Activated CD4-positive, alpha-beta T cell treated with anti-CD3 and anti-CD28 coated beads for 48 hours (primary cell): Measurements from ENCODE around the gene ETS1.

ENCODE experiments used
- DNase-seq: peaks from one replicate; pipeline ENCODE4 v3.0.0-alpha.2; 2020

ETS1 gene, protein sequence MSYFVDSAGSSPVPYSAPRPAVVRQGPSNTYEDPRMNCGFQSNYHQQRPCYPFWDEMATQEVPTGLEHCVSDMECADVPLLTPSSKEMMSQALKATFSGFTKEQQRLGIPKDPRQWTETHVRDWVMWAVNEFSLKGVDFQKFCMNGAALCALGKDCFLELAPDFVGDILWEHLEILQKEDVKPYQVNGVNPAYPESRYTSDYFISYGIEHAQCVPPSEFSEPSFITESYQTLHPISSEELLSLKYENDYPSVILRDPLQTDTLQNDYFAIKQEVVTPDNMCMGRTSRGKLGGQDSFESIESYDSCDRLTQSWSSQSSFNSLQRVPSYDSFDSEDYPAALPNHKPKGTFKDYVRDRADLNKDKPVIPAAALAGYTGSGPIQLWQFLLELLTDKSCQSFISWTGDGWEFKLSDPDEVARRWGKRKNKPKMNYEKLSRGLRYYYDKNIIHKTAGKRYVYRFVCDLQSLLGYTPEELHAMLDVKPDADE

DNA sequence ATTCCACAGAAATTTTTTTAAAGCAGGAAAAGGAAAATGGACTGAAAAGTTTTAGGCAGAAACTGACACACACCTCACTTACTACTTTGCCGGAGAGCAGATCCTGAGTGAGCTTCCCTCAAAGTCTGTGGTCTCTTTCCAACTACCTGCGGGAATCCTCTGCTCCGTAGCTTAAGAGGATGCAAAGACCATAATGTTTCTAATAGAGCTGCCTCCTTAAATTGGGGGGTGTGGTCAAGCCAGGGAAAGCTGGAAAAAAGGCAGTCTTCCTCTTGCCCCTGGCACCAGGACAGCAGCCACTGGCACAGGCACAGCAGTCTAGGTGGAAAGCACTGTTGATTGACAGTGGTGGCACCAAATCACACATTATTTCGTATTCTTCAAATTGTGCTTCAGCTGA is at the start of gene ETS1:
ETS1 (minus strand) TSS at position 144 of the 400 bp plus-strand sequence. CDS start 14,428 bp downstream, outside the sequence.
- DNase-seq = no peak

DNA sequence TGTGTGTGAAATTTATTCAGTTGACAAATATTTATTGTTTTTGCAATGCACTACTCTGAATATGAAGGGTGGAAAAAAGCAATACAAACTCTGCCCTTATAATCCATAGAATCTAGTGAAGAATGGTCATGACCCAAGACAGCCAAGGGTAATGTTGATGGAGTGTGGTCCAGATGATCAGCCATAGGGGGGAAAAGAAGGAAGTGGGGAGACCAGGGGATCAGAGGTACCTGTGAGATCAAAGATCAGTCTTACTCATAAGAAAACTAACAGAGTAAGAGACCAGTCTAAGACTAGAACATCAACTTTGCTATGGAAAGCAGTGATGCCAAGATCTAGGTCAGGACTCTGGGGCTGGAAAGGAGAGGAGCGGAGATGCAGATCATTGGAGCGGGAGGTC is 47.0 kb upstream of the ETS1 start:
- DNase-seq = no peak

DNA sequence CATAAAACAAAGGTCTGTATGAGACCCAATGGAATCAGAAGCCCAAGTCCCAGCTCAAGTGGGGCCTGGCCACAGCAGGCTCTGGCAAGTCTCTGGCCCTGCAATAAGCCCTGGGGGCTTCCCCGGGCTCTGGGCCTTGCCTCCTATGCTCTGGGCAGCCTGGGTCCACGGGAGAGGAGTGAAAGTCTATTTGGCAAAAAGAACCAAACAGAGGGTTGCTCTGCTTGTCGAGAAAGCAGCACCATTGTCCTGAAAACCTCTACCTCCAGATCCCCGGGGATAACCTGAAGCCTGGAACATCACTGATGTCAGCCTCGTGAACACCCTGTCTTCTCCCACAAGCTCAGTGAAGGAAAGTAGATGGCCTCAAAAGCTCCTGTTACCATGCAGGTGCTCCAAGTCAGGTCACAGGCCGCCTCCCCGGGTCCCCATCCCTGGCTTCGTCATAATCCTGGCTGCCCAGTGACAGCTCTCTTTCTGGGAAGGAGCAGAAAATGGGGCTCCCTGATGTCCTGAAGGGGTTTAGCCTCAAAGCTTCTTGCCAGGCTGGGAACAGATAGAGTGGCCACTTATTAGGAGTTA is 46.1 kb upstream of the ETS1 start:
- DNase-seq = no peak

DNA sequence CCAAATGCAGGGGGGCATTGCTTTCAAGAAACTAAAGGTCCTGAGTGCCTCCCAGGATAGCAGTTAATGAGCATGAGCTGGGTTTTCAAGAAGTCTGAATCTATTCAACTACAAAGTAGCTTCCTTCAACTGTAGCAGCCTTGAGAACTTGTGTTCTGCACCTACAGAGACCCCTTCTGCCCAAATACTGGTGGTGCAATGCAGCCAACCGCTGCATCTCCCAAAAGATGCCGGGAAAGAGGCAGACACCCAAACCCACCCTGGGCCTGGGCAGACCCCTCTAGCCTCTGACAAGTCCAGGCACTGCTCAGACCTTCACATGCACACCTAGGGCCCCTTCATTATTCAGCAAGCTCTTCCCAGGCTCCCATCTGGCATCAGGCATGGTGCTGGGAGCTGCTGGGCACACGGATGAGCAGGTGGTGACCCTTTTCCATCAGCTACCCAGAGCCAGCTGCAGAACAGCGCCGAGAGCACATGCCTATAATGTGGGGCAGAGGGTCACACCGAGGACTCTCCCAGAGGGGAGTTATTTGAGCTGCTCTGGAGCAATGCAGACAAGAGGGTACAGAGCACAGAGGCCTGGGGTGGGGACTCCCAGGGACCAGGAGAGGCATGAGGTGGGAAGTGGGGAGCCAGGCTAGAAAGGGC is 44.9 kb upstream of the ETS1 start:
- peak; percentile 64 for DNase-seq

DNA sequence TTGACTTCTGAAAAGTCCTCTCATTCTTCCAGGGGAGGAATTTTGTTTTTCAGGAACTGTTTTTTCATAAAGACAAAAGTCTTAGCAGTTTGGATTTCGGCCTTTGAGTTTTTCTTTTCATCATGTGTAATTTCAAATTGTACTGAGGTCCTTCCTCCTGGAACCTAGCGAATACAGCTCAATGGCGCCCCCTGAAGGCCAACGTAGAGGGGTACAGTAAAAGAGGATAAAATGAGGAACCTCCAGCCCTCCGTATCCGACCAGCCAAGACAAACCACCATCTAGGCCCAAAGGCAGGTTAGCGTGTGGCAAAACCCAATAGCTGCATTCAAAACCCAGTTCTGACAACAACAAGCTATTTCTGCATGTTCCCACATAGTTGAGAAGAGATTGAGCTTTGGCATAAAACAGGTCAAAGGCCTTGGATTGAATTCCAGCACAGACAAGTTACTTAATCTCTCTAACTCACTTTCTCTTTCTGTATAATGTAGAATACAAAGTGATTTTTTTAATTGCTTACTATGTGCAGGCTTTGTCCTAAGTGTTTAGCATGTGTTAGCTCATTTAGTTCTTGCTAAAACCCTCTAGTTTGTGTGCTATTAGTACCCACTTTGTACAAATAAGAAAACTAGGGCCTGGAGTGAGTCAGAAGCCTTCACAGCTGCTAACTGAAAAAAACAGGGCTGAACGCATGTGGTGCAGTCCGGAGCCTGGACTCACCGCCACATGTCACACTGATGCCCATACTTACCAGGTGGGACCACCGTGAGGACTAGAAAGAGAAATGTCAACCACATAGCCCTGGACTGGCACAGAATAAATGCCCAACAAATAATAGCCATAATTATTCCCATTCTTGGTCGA is 43.2 kb upstream of the ETS1 start:
- peak; percentile 95 for DNase-seq

DNA sequence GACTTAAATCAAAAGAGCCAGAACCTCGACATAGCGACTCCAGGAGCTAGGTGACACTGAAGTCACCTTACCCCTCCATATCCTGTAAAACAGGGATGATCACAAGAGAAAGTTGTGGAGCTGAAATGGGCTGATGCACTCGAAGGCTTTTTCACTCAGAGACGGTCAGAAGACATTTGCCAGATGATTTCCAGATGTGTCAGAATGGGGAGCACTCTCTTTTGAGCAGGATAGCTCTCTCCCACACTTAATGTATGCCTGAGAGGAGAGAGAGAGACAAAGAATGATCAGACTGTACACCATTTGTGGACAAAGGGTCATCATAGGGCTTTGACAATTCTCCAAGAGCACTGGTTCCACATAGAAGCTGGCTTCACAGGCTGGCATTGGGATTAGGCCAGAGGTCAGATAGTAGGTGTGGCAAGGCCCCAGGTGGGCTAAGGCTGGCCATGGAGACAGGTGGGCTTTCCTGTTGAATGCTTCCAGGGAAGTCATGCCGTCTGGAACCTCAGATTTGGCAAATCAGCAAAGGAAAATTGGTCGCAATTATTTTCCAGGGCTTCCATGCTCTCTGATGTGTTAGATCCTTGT is 42.3 kb upstream of the ETS1 start:
- DNase-seq = no peak

DNA sequence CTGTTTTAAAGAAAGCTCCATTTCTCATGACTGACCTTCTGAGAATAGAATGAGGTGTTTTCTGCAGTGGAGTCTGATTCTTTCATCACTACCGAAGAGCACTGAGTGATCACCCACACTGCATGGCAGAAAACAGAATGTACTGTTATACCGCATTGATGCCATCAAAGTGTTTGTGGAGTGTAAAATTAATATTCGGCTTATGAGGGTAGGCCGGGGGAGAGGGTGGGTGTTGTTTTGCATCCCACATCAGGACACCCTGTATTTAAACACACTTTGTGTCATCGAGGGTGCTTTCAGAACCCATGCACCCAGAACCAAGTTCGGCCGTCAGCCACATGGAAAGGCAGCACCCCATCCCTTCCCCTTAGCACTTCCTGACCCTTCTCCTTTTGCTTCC is 41.3 kb upstream of the ETS1 start:
- DNase-seq = no peak

DNA sequence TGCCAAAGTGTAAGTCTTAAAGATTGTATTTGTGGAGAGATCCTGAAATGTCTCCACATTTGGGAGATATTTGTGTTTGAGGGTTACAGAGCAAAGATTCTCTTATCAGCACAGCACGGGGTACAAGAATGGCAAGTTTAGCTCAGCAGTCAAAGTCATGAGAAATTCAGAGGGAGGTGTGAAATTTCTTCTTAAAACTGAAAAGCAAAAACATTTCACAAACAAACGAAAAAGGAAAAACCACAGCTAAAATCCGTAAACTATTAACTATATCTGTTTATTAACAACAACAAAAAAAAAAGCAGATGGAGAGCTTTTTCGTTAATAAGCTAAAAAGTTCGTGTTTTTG is 40.9 kb upstream of the ETS1 start:
- no peak for DNase-seq

DNA sequence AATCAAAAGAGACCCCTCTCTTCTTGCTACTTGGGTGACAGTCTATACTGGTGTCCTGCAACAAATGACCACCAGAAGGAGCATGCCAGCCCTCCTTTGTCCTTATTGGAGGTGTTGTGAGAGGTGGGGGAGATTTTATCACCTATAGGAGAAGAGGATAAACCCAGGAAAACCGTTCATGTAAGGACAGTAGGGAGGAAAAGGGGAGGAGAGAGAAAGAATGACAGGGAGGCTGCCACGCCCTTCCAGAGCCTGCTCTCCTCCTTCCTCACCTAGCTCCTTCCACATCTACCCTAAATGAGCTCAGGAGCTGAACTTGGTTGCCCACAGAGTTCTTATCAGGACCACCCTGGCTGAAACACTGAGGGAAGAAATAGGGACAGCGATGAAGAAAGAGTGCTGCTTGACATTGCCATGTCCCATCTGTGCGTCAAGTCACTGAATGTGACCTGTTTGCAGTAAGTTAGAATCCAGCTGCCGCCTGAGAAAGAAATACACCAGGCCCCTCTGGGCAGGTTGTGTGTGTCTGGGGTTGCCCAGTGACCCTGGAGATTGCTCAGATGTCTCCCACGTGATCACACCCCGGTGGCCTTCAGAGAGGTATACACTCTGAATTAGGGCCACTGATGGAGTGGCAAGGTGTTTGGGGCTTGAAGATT is 40.4 kb upstream of the ETS1 start:
- peak; percentile 64 for DNase-seq

DNA sequence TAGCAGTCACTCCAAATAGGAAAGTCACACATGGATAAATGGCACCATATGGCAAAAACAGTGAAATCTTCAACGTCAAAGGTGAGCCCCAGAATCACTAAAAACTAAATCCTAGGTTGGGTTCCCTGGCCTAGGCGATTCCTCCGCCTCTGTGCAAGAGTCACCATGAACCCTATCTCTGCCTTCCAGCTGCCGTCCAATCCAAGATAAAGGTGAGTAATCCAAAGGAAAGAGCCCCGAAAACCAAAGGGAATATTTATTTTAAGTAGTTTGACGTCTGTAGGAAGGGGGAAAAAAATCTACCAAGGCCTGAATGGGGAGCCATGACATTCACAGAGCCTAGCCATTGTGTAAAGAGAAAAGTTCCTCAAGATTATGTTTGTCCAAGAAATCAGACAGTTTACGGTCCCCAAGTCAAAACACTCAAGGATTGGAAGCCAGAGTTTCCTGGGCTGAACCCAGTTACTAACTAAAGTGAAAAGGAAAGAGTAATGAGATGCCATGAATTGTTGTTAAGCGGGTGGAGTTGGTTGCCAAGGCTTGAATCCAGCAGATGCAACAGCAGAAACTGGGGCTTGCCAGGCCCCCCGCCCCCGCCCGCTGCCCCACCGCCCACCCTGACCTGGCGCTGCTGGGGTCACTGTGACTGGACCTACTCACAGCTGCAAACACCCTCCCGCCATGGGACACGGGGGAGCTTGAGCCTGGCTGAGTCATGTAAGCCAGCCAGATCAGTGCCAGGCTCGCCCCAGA is 39.7 kb upstream of the ETS1 start:
- DNase-seq = no peak

DNA sequence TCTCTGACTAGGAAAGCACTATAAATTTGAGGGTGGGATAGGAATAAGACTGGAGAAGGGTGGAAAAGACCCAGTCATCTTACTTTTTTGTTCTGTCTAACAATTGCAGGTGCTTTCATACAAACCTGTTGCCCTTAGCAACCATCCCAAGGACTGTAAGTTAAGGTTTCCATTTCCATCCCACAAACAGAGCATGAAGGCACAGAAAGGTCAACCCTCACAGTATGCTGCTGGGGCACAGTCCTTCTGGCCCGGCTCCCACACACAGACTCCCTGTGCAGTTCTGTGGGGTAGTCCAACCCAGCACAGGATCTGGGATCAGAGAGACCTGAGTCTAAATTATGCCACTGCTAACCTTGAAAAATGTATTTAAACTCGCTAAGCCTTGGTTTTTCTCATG is 38.4 kb upstream of the ETS1 start:
- no peak for DNase-seq

DNA sequence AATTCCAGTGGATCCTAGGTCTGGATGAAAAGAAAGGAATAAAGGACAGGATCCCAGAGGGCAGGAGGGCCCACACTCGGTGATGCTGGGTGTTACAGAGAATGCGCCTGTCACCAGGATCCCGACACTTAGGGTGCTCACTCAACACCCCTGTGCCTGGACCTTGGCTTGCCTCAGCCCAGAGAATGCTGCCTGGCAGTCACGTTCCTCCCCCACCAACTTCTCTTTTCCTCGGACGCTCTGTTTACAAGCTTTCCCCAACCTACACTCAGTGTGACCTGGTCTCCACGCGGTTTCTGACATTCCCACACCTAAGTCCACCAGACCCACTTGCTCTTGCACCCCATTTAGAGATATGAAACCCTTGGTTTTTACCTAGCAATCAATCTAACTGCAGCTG is 38.0 kb upstream of the ETS1 start:
- no peak for DNase-seq

DNA sequence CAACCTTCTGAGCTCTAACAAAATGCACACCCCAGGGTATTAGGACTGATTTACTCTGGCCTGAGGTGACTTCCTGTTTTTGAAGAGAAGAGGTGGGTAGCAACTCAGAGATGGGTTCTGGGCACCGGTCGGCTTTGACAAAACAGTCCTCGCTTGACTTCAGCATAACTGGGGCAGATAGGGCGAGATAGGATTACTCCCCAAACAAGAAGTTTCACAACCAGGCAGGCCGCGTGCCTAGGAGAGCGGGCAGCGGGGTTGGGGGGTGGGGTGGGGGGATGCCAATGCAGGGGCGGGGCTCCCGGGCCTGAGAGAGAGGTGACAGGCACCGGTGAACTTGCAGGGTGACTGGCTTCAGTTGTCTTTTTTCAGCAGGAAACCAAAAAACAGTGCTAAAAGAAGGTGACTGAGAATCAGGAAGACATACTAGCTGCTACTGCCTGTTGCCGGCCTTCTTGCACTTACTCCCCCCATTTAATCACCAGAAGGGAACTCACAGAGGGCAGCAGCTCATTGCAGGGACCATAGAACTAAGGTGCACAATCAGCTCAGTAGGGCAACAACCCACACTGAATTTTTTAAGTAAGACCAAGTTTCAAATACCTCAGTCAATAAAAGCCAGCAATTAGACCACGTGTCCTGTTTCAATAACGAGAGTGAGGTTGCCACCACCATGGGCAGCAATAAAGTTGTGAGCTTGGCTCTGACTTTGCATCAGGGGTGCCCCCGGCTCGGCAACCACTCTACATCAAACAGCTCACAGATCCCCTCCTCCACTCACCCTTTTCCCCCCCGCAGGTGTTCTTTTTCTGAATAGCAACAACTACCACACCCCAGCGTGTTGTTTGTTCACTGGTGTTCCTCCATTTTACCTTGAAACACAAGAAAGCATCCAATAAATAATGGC is 37.2 kb upstream of the ETS1 start:
- DNase-seq = peak; percentile 62

DNA sequence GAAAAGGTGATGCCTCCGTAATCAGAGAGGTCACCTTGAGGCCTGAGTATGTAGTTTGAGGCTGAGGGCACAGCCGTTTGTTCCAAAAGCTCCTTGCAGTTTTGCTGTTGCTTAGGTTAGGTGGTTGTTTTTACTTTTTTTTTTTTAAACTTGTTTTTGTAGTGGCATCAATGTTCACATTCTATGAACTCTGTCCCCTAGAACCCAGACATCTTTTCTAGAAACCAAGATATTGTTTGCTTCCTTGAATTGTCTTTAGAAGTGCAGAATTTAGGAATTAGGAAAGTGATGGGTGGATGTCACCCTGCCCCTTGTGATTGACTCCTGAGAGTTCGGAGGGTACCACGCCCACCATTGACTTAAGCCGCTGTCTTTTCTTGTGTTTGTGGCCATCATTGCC is 35.7 kb upstream of the ETS1 start:
- DNase-seq = no peak

DNA sequence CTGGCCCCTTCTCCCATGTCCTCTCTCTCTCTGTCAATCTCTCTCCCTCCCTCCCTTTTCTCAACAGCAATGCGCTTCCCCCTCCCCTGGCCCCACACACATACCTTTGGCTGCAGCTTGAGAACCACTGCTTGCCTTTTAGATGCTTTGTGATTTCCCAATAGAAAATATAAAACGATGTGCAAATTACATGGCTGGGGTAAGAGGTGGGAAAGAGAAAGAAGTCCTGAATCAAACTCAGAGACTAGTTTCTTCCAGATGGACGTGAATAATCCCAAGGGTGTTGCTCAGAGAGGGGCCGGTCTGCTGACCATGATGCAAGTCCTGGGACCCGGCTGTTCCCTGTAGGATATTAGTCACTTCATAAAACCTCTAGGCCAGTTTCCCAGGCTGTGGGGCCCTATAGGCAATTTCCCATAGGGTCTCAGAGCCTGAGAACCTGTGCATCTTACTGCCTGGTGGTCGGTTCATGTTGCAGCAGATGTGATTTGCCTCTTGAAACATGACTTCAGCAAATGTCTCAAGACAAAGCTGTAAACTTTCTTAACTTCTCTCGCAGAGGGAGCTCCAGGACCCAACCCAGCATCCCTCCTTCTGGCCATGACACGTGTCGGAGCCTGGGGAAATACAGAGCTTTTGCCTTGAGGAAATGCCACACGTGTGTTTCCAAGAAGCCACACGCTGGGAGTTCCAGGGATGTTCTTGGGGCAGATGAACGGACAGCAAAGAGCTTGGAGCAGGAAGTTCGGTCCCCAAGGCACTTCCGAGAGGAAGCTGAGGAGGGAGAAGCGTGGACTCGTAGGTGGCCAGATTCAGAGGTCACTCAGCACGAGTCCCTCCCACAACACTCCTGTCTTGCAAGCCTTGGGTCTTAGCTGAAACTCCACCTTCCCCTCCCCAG is 34.5 kb upstream of the ETS1 start:
- DNase-seq = no peak

DNA sequence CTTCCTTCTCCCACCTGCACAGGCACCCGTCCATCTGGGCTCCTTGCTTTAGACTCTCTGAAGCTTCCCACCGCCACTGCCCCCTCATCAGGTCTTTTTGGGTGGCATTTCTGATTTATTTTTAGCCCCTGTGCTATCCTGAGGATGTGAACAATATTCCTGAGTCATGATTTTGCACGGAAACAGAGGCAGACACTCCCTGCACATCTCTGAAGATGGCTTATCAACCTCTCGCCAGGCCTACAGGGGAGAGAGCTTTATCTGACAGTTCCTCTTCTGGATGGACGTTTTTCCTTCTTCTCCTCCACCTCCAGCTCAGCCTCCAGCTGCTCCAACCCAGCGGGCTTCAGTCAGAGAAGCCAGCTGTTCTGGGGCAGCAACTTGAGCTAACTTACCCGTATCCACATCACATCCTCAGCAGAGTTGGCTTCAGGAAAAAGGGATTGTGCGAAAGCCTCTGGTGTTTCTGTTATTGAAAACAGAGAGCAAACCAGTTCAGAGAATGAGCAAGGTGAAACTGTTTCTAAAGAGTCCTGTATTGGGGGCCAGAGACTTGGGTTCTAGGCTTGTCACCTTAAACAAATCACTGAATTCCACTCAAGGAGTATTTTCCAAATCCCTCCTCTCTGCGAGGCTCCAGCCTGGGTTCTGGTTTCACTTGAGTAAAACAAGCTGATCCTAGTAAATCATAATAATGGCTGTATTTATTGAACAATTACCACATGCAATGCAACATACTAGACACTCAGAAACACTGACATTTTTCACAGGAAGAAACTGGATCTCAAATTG is 33.1 kb upstream of the ETS1 start:
- DNase-seq = no peak

DNA sequence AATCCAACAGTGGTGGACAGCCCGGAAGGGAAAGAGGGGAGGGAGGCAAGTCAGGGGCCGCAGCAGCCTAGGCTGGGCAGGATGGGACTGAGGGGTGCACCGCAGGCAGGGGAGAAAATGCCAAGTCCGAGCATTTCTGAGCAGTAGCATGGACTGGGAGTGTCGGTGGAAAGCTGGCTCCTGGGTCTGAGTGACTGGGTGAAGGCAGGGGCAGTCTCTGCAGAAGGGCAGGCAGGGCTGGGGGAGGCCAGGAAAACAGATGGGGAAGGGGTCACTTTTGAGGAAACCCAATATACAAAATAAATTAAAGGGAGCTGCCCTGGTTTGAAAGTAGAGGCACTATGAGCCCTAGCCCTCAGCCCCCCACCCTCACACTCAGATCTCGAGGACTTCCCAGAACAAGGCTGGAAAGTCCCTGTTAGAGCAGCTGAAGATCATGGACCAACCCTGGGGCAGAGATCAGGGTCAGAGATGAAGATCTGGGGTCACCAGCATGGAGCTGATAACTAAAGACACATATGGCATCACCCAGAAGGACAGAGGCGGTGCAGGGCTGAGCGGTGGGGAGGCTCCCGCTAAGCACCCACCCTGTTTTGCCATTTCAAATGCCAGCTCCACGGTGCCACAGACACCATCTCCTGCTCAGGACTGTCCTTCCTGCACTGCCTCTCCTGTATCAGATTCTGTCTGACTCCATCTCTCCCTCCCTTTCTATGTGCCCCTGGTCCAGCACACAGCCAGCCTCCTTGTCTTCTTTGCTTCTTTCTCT is 32.4 kb upstream of the ETS1 start:
- DNase-seq = no peak

DNA sequence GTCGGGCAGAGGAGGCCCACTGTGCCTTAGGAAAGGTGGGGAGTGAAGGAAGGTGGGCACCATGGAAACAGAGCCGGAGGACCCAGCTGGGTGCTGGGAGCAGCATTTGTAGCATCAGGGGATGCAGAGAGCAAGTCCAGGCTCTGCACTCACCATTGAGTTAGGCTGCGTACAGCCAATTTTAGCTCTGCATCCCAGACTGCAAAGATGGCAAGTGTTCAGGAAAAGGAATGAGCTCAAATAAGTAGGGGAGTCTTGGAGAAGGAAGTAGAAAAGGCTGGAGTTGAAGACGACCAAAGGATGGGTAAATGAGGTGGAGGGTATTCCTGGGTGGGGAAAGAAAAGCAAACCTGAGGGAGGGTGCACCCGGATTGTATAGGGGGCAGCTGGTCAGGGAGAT is 31.6 kb upstream of the ETS1 start:
- DNase-seq = no peak
